Body of pancreas (tissue), 4 donors: ENCODE data around the gene KIF16B. TPM values are rescaled to one million over a fixed set of nuclear protein-coding genes. Genes with fewer than 3 reads are reported as not detected.
"Not testable (repeated sequence)": the region's sequence is repeated elsewhere in the genome, so short reads cannot be mapped to it uniquely, and the experiment has no call there.

Experiments used
- ATAC-seq: fragments of 150-250 bp; one replicate; pipeline ENCODE4 v1.9.1; 2016
- DNase-seq, 4 donors: peaks; one replicate each; pipeline ENCODE4 v3.0.0-alpha.2; 2019
- H3K27ac ChIP-seq, 4 donors: fragments of 200-600 bp; sonication (generic); 1 replicate in 3 of 4; 2 replicates in 1 of 4; pipeline versions ENCODE4 v1.5.1 to v1.6.1; 2016 to 2019; ENCODE audit warnings: mild to moderate bottlenecking in 1 of 4, mixed read lengths in 1 of 4, moderate library complexity in 1 of 4
- H3K27me3 ChIP-seq, 2 donors: fragments of 200-600 bp; sonication (generic); one replicate each; pipeline ENCODE4 v1.6.0; 2016; ENCODE audit warnings: mild to moderate bottlenecking in 1 of 2
- H3K36me3 ChIP-seq, 2 donors: fragments of 200-600 bp; sonication (generic); replicated peaks in 1 of 2; 2 replicates each; pipeline ENCODE4 v1.5.1; 2016; ENCODE audit warnings: low read depth in 2 of 2; ENCODE audit not compliant: insufficient read depth in 1 of 2
- H3K4me1 ChIP-seq: fragments of 200-600 bp; sonication (generic); one replicate; pipeline ENCODE4 v1.6.0; 2016
- H3K4me3 ChIP-seq, 2 donors: fragments of 200-600 bp; sonication (generic); 1 replicate in 1 of 2; 2 replicates in 1 of 2; pipeline ENCODE4 v1.5.1; 2016 to 2019
- H3K9me3 ChIP-seq, 3 donors: fragments of 200-600 bp; sonication (generic); 1 replicate in 2 of 3; 2 replicates in 1 of 3; pipeline ENCODE4 v1.5.1; 2016
- CTCF ChIP-seq, 7 experiments: fragments of 450-650 bp in 4 of 7; fragments of 200-600 bp in 3 of 7; sonication (generic) in 3 of 7; IDR thresholded peaks; one replicate each; pipeline ENCODE4 v1.5.1; 2016 to 2019; ENCODE audit warnings: antibody characterized with exemption in 7 of 7
- POLR2A ChIP-seq, 3 donors: fragments of 450-650 bp; IDR thresholded peaks; one replicate each; pipeline ENCODE4 v1.6.1; 2016; ENCODE audit warnings: antibody characterized with exemption in 3 of 3, mild to moderate bottlenecking in 2 of 3
- WGBS, 2 donors: methylation state at CpG; one replicate each; pipeline ENCODE4 v1.1.5; 2017; 5-methylcytosine and 5-hydroxymethylcytosine counted together
- intact Hi-C: fragments of 100-400 bp; cut with DNase I; formaldehyde crosslinking; loops from one replicate; pipeline ENCODE4 v1.15.1; 2023
- total RNA-seq, 2 donors: library from RNA; depleted of rRNA; stranded (reverse); fragments of >200 nt; gene quantifications; one replicate each; pipeline ENCODE4 v1.1.0, GENCODE V29; 2016

KIF16B gene
- total RNA-seq, 2 donors from 2014 or later, result 13.7 to 55.0 TPM

DNA sequence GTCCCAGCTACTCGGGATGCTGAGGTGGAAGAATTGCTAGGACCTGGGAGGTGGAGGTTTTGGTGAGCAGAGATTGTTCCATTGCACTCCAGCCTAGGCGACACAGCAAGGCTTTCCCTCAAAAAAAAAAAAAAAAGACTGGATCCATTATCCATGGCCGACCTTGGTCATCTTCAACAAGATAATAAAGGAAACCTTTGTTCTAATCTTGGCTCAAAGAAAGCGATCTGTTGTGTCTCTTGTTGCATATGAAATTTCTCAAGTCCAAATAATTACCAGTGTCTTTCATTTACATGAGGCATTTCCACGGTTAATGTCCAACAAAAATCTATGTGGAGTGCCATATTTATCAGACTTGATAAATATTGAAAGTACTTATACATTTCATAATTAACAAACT lies 23.7 kb upstream of the KIF16B start:
- H3K4me1 ChIP-seq, result no peaks in the 10 kb centered on the region
- no peaks in the 10 kb centered on the region for H3K9me3 ChIP-seq
- 81 to 87% methylated on average over 5 of the region's 5 CpGs for WGBS, 2 donors
- DNase-seq (no peak), ATAC-seq (no peak)
- H3K27me3 ChIP-seq, result no peaks in the 10 kb centered on the region
- no peak overlapping the region for H3K4me3 ChIP-seq
- no peaks in the 10 kb centered on the region for H3K36me3 ChIP-seq
- no peak overlapping the region for H3K27ac ChIP-seq
- TF ChIP-seq POLR2A (IDR thresholded peaks at IDR 0.05) (no peak), CTCF (IDR thresholded peaks at IDR 0.05) (no peak)
- intact Hi-C loops, result no loop called here

GRCh38 chr20:16596404-16596803 lies 23.2 kb upstream of the KIF16B start:
- WGBS, 2 donors, result 72 to 86% methylated on average over 3 of the region's 3 CpGs
- ATAC-seq, H3K4me1 ChIP-seq, H3K4me3 ChIP-seq, H3K27ac ChIP-seq, intact Hi-C loops, H3K36me3 ChIP-seq, H3K27me3 ChIP-seq, H3K9me3 ChIP-seq: not testable (repeated sequence)
- peak in 2 of 4 donors; percentile 24 to 25 for DNase-seq

DNA sequence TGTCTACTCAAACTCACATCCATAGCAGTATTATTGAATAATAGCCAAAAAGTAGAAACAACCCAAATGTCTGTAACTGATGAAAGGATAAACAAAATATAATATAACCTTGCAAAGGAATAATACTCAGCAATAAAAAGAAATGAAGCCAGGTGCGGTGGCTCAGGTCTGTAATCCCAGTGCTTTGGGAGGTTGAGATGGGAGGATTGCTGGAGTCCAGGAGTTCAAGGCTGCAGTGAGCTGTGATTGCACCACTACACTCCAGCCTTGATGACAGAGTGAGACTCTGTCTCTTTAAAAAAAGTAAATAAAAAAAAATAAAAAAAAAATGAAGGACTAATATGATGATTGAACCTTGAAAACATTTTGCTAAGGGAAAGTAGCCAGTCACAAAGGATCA lies 22.1 kb upstream of the KIF16B start:
- intact Hi-C loops, result no loop called here
- no peak for TF ChIP-seq CTCF (IDR thresholded peaks at IDR 0.05)
- no peak for TF ChIP-seq POLR2A (IDR thresholded peaks at IDR 0.05)
- no peak overlapping the region for H3K27ac ChIP-seq
- ATAC-seq (no peak), DNase-seq (no peak)
- no peak overlapping the region for H3K4me3 ChIP-seq
- H3K9me3 ChIP-seq, result no peaks in the 10 kb centered on the region
- H3K27me3 ChIP-seq, result no peaks in the 10 kb centered on the region
- H3K36me3 ChIP-seq, result no peaks in the 10 kb centered on the region
- no peaks in the 10 kb centered on the region for H3K4me1 ChIP-seq
- WGBS, 2 donors, result 59 to 63% methylated on average over 1 of the region's 1 CpG

DNA sequence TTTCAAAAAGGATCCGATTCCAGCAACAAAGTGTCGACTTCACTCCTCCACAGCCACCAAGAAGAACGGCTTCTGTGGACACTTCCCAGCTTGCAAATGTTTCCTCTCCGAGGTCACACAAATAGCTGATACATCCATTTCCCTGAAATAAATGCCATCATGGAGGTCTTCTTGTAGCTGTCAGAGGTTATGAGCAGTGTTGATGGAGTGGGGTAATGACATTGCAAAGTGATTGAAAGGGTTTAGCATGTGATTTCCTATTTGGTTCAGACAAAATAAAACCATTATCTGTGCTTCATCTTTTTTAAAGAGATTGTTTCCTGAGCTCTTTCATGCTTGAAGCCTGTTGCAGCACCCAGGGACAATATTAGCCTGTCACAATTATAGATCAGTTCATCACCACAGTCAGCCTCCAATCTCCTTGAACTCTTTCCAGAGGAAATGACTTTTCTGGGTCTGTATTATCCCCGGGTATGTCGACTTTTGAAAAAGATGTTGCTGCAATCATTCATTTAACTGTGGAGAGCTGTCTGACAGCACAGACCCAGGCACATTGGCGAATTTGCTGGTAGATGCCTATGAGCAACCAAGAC lies 16.9 kb upstream of the KIF16B start:
- DNase-seq, result no peak
- TF ChIP-seq POLR2A (IDR thresholded peaks at IDR 0.05), result no peak
- TF ChIP-seq CTCF (IDR thresholded peaks at IDR 0.05), result no peak
- Histone ChIP-seq H3K27me3 (no peaks in the 10 kb centered on the region), H3K4me1 (no peaks in the 10 kb centered on the region), H3K4me3 (no peak overlapping the region), H3K36me3 (no peaks in the 10 kb centered on the region), H3K27ac (no peak overlapping the region), H3K9me3 (no peaks in the 10 kb centered on the region)
- 56 to 57% methylated on average over 7 of the region's 7 CpGs for WGBS, 2 donors
- intact Hi-C loops, result no loop called here
- ATAC-seq, result no peak

DNA sequence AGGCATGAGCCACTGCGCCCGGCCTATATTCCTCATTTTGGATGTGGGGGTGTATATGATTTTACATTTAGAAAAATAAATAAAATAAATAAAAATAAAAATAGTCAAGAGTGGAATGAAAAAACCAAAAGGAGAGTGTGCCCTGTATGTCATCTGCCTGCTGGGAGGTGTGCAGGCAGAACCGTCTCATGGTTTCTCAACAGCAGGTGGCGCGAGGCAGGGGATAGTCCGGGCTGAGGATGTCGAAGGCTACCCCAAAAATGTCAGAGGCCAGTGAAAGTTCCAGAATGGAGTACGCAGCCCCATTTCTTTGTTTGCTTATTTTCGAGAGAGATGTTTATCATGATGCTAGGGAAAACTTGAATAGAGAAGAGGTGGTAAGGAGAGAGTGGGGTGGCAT lies 16.4 kb upstream of the KIF16B start:
- Histone ChIP-seq H3K9me3 (no peaks in the 10 kb centered on the region), H3K4me1 (no peaks in the 10 kb centered on the region), H3K27ac (no peak overlapping the region), H3K27me3 (no peaks in the 10 kb centered on the region), H3K36me3 (no peaks in the 10 kb centered on the region), H3K4me3 (no peak overlapping the region)
- no peak for ATAC-seq
- intact Hi-C loops, result no loop called here
- TF ChIP-seq CTCF (IDR thresholded peaks at IDR 0.05), result no peak
- TF ChIP-seq POLR2A (IDR thresholded peaks at IDR 0.05), result no peak
- 84 to 87% methylated on average over 9 of the region's 9 CpGs for WGBS, 2 donors
- DNase-seq, result no peak
